Gastroesophageal sphincter (tissue), 4 donors: ENCODE data around the gene DUOXA1. TPM values are rescaled to one million over a fixed set of nuclear protein-coding genes. Genes with fewer than 3 reads are reported as not detected.

Experiments
- ATAC-seq: fragments of 150-250 bp; one replicate; pipeline ENCODE4 v1.9.1; 2016; ENCODE audit warnings: mild to moderate bottlenecking, moderate library complexity
- H3K27ac ChIP-seq, 4 donors: fragments of 200-600 bp; sonication (generic) in 3 of 4; 1 replicate in 3 of 4; 2 replicates in 1 of 4; pipeline ENCODE4 v1.5.1; 2016 to 2019
- H3K27me3 ChIP-seq: fragments of 200-600 bp; sonication (generic); one replicate; pipeline ENCODE4 v1.5.1; 2019
- H3K36me3 ChIP-seq, 2 donors: fragments of 200-600 bp; sonication (generic); one replicate each; pipeline ENCODE4 v1.5.1; 2019; ENCODE audit warnings: control low read depth in 1 of 2
- H3K4me1 ChIP-seq, 3 donors: fragments of 200-600 bp; sonication (generic); 1 replicate in 2 of 3; 2 replicates in 1 of 3; pipeline ENCODE4 v1.5.1; 2016 to 2019; ENCODE audit warnings: control low read depth in 2 of 3
- H3K4me3 ChIP-seq, 2 donors: fragments of 200-600 bp; sonication (generic); one replicate each; pipeline ENCODE4 v1.5.1; 2019; ENCODE audit warnings: mild to moderate bottlenecking in 1 of 2, moderate library complexity in 1 of 2
- H3K9me3 ChIP-seq, 3 donors: fragments of 200-600 bp; sonication (generic); one replicate each; pipeline ENCODE4 v1.5.1; 2017 to 2019; ENCODE audit warnings: control low read depth in 2 of 3
- EP300 ChIP-seq: sonication (generic); formaldehyde crosslinking; IDR thresholded peaks from one replicate; pipeline ENCODE4 v1.6.1; 2017; ENCODE audit warnings: antibody characterized with exemption, mild to moderate bottlenecking
- POLR2A ChIP-seq, 2 donors: fragments of 450-650 bp; IDR thresholded peaks; one replicate each; pipeline ENCODE4 v1.6.1; 2017; ENCODE audit warnings: antibody characterized with exemption in 2 of 2, mild to moderate bottlenecking in 2 of 2, moderate library complexity in 1 of 2
- POLR2AphosphoS5 ChIP-seq: sonication (generic); formaldehyde crosslinking; IDR thresholded peaks from one replicate; pipeline ENCODE4 v1.6.1; 2017; ENCODE audit warnings: antibody characterized with exemption
- WGBS, 2 donors: methylation state at CpG; one replicate each; pipeline ENCODE4 v1.1.5; 2018; ENCODE audit warnings: low coverage in 1 of 2; 5-methylcytosine and 5-hydroxymethylcytosine counted together
- total RNA-seq, 4 donors: library from RNA; depleted of rRNA; stranded (reverse); fragments of >200 nt; gene quantifications; one replicate each; pipeline ENCODE4 v1.1.0, GENCODE V29; 2016
- TF ChIP-seq, protein P1 (sequence below), 4 experiments: fragments of 200-600 bp in 2 of 4; fragments of 450-650 bp in 2 of 4; sonication (generic) in 1 of 4; IDR thresholded peaks; one replicate each; pipeline ENCODE4 v1.5.1; 2017 to 2019; ENCODE audit warnings: antibody characterized with exemption in 4 of 4, mild to moderate bottlenecking in 2 of 4, moderate library complexity in 2 of 4

Gene DUOXA1
- total RNA-seq, 4 donors from 2014 or later, result 0.67 to 1.7 (median 1.7) TPM; not detected in 1

DNA sequence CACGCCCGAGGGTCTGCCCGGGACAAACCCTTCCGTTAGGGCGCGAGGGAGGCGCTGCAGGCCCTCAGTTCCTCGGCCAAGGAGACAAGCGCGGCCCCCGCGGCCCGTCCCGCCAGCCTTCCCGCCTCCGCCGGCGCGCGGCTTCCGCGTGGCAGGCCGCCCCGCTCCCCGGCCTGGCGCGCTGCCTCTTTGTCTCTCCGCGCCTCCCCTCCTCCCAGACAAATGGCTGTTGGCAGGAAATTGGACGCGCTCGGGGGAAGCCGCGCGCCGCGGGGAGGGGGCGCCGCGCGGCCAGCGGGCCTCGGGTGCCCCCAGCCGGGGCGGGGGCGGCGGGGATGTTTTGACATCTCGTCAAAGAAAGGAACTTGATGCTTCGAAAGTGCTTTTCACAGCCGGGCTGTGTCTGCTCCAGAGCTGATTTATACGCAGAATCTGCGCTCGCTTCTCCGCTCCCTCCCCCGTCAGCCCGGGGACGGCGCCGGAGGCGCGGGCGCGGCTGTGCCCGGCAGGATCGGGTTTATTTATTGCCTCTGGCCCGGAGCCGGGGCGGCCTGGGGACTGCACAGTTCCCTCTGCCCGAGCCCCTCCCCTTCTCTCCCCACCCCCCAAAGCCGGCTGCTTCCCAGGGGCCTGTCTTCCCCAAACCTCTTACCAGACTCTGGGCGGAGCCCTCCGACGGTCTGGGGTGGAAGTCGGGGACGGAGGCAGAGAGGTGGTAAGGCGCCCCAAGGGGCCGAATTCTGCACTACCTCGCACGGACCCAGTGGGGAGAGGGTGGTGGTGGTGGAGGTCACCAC lies 37.4 kb upstream of the DUOXA1 start:
- peak overlapping the region; percentile 63 to 80 for H3K4me3 ChIP-seq
- peak overlapping the region; percentile 97 to 99 (median 98) for H3K27ac ChIP-seq
- TF ChIP-seq, protein P1, sequence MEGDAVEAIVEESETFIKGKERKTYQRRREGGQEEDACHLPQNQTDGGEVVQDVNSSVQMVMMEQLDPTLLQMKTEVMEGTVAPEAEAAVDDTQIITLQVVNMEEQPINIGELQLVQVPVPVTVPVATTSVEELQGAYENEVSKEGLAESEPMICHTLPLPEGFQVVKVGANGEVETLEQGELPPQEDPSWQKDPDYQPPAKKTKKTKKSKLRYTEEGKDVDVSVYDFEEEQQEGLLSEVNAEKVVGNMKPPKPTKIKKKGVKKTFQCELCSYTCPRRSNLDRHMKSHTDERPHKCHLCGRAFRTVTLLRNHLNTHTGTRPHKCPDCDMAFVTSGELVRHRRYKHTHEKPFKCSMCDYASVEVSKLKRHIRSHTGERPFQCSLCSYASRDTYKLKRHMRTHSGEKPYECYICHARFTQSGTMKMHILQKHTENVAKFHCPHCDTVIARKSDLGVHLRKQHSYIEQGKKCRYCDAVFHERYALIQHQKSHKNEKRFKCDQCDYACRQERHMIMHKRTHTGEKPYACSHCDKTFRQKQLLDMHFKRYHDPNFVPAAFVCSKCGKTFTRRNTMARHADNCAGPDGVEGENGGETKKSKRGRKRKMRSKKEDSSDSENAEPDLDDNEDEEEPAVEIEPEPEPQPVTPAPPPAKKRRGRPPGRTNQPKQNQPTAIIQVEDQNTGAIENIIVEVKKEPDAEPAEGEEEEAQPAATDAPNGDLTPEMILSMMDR (IDR thresholded peaks at IDR 0.05), result peak in 3 of 4 experiments; percentile 68 to 80 (median 74)
- TF ChIP-seq EP300 (no peak), POLR2AphosphoS5 (peak; percentile 69), POLR2A (IDR thresholded peaks at IDR 0.05) (peak; percentile 39 to 68)
- peaks cover 0 to 9% of the 10 kb centered on the region in 2 donors for H3K36me3 ChIP-seq
- no CpG with 5 or more reads among the region's 79 CpGs for WGBS, 2 donors
- peak; percentile 86 for ATAC-seq
- H3K4me1 ChIP-seq, result peaks cover 0 to 56% (median 5%) of the 10 kb centered on the region in 3 donors
- no peaks in the 10 kb centered on the region for H3K27me3 ChIP-seq
- H3K9me3 ChIP-seq, result no peaks in the 10 kb centered on the region

DNA sequence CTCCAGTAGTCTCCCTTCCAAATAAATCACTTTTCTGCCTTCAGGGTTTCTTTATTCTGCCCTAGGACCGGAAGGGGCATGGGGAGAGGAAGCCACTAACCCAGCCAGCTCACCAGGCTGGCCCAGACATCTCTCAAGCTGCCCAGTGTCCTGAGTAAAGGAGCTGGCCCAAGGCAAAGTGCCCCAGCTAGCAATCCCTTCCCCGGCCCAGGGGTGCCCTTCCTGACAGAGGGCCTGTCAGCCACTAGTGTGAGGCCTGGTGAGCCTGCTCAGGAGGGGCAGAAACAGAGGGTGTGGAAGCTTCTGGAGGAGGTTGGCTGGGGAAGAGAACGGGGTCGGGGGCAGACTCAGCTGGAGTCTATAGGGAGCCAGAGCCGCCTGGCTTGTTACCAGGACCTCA lies 35.9 kb upstream of the DUOXA1 start:
- Histone ChIP-seq H3K9me3 (no peaks in the 10 kb centered on the region), H3K4me1 (peaks cover 0 to 56% (median 5%) of the 10 kb centered on the region in 3 donors), H3K27me3 (no peaks in the 10 kb centered on the region), H3K4me3 (no peak overlapping the region), H3K36me3 (no peaks in the 10 kb centered on the region), H3K27ac (peak overlapping the region in 3 of 4 donors; percentile 97 to 99 (median 99))
- no peak for ATAC-seq
- WGBS, 2 donors, result 70 to 100% methylated on average over 1 to 3 of the region's 5 CpGs
- TF ChIP-seq EP300 (no peak), POLR2A (IDR thresholded peaks at IDR 0.05) (no peak), POLR2AphosphoS5 (no peak)
- TF ChIP-seq, protein P1 (IDR thresholded peaks at IDR 0.05), result no peak

DNA sequence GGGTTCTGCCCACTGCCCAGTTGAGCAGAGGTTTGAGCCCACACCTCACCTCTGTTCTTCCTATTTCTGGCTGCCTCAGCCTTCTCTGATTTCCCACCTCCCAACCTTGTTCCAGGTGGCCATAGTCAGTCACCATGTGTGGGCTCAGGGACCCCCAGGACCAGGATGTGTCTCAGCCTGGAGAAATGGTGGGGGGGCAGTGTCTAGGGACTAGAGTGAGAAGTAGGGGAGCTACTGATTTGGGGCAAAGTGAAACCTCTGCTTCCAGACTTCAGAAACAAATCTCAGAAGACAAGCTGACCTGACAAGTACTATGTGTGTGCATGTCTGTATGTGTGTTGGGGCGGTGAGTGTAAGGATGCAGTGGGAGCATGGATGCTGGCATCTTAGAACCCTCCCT lies 35.2 kb upstream of the DUOXA1 start:
- Histone ChIP-seq H3K9me3 (no peaks in the 10 kb centered on the region), H3K4me3 (no peak overlapping the region), H3K27ac (no peak overlapping the region), H3K36me3 (no peaks in the 10 kb centered on the region), H3K4me1 (peaks cover 0 to 56% (median 5%) of the 10 kb centered on the region in 3 donors), H3K27me3 (no peaks in the 10 kb centered on the region)
- TF ChIP-seq EP300, result no peak
- no peak for TF ChIP-seq POLR2AphosphoS5
- no peak for TF ChIP-seq POLR2A (IDR thresholded peaks at IDR 0.05)
- TF ChIP-seq, protein P1 (IDR thresholded peaks at IDR 0.05), result no peak
- ATAC-seq, result no peak
- 100% methylated on average over 1 of the region's 1 CpG; no CpG with 5 or more reads in 1 of the 2 donors for WGBS, 2 donors

DNA sequence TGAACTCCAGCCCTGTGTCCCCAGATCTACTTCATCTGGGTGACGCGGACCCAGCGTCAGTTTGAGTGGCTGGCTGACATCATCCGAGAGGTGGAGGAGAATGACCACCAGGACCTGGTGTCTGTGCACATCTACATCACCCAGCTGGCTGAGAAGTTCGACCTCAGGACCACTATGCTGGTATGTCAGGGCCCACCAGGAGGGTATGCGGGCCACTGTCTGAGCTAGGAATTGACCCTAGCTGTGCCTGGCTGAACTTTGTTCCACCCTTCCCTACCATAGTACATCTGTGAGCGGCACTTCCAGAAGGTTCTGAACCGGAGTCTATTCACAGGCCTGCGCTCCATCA lies 33.8 kb upstream of the DUOXA1 start:
- no peak for ATAC-seq
- no peak overlapping the region for H3K27ac ChIP-seq
- WGBS, 2 donors, result 72 to 87% methylated on average over 7 to 8 of the region's 9 CpGs

More for the DNA sequence above, 33.8 kb upstream of the DUOXA1 start:
- Histone ChIP-seq H3K9me3 (no peaks in the 10 kb centered on the region), H3K36me3 (no peaks in the 10 kb centered on the region), H3K4me1 (peaks cover 0 to 43% (median 5%) of the 10 kb centered on the region in 3 donors), H3K4me3 (no peak overlapping the region), H3K27me3 (no peaks in the 10 kb centered on the region)
- TF ChIP-seq, protein P1 (IDR thresholded peaks at IDR 0.05), result no peak
- TF ChIP-seq EP300, result no peak
